ENCODE measurements around the gene FAM83G.
"Not testable (repeated sequence)": the region's sequence is repeated elsewhere in the genome, so short reads cannot be mapped to it uniquely, and the experiment has no call there.

DNA sequence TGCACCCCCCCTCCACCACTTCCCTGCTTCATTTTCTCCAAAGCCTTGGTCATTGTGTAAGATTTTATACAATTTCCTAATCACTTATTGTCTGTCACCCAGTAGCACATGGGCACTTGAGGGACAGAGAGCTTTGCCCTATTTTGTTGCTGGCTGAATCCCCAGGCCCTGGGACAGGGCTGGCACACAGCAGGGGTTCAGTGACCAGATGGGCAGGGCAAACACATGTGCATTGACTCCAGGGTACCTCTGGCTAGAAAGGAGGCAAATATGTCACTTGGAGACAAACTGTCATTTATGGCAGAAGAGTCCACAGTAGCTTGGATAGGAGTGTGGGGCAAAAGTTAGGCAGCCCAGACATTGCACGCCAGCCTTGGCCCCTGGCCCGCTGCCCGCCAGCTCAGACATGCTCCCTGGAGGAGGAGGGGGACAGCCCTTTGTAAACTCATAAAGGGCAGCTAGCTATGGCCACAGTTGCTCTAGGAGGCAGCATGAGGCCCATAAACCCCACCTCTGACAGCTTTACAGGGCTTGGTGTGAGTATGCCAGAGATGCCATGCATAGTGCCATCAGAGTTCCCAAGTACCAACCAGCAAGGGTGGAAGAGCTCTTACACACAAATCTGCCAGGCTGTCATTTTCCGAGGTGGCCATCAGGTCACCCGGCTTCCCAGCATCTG is 26.3 kb upstream of the FAM83G start:
- TF ChIP-seq, protein P1, sequence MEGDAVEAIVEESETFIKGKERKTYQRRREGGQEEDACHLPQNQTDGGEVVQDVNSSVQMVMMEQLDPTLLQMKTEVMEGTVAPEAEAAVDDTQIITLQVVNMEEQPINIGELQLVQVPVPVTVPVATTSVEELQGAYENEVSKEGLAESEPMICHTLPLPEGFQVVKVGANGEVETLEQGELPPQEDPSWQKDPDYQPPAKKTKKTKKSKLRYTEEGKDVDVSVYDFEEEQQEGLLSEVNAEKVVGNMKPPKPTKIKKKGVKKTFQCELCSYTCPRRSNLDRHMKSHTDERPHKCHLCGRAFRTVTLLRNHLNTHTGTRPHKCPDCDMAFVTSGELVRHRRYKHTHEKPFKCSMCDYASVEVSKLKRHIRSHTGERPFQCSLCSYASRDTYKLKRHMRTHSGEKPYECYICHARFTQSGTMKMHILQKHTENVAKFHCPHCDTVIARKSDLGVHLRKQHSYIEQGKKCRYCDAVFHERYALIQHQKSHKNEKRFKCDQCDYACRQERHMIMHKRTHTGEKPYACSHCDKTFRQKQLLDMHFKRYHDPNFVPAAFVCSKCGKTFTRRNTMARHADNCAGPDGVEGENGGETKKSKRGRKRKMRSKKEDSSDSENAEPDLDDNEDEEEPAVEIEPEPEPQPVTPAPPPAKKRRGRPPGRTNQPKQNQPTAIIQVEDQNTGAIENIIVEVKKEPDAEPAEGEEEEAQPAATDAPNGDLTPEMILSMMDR (IDR thresholded peaks at IDR 0.05) = not testable (repeated sequence)
- TF ChIP-seq POLR2A (IDR thresholded peaks at IDR 0.05) = not testable (repeated sequence)
